Measurements from ENCODE around the gene CLCN2. TPM values are rescaled to one million over a fixed set of nuclear protein-coding genes. Genes with fewer than 3 reads are reported as not detected.

CLCN2 gene
- total RNA-seq, 1 donor from 2014 or later, result 17.8 TPM

DNA sequence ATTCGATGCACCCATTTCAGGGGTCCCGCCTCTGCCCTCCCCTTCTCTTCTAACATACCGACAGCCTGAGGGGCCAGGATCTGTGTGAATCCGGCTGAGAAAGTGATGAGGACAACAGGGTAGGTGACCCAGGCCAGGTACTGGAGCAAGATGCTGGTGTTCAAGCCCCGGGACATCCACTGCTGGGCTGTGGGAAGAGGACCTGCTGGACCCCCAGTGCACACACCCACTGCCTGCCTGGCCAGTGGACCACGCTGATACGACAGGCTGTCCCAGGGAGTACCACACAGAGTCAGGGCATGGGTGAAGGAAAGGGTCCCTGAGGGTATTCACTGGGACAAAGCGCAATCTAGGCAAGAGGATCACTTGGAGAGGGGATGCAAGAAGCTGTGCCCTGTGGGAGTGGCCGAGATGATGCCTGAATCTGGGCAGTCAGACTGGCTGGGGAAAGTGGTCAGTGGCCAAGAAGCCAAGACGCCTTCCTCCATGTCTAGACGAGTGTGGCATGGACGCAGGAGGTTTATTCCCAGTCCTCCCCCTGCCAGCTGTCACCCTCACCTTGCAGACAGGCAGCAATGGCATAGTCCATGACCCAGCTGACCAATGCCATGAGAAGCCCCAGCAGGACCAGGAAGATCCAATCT, 3.2 kb downstream of the CLCN2 start:
- no peak for DNase-seq
- TF ChIP-seq, protein P1, sequence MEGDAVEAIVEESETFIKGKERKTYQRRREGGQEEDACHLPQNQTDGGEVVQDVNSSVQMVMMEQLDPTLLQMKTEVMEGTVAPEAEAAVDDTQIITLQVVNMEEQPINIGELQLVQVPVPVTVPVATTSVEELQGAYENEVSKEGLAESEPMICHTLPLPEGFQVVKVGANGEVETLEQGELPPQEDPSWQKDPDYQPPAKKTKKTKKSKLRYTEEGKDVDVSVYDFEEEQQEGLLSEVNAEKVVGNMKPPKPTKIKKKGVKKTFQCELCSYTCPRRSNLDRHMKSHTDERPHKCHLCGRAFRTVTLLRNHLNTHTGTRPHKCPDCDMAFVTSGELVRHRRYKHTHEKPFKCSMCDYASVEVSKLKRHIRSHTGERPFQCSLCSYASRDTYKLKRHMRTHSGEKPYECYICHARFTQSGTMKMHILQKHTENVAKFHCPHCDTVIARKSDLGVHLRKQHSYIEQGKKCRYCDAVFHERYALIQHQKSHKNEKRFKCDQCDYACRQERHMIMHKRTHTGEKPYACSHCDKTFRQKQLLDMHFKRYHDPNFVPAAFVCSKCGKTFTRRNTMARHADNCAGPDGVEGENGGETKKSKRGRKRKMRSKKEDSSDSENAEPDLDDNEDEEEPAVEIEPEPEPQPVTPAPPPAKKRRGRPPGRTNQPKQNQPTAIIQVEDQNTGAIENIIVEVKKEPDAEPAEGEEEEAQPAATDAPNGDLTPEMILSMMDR (IDR thresholded peaks at IDR 0.05; ENCODE audit: partially characterized antibody, unreplicated experiment), result no peak
- H3K27ac Mint-ChIP-seq (ENCODE audit: unreplicated experiment), result no peak overlapping the region
- no peaks in the 10 kb centered on the region for H3K4me1 Mint-ChIP-seq (ENCODE audit: low read depth, unreplicated experiment)
- peaks cover 8% of the 10 kb centered on the region for H3K9me3 Mint-ChIP-seq (ENCODE audit: unreplicated experiment)
- no peaks in the 10 kb centered on the region for H3K36me3 Mint-ChIP-seq (ENCODE audit: unreplicated experiment)
- no peak overlapping the region for H3K4me3 Mint-ChIP-seq (ENCODE audit: unreplicated experiment)
- peaks cover 17% of the 10 kb centered on the region for H3K27me3 Mint-ChIP-seq (ENCODE audit: unreplicated experiment)

DNA sequence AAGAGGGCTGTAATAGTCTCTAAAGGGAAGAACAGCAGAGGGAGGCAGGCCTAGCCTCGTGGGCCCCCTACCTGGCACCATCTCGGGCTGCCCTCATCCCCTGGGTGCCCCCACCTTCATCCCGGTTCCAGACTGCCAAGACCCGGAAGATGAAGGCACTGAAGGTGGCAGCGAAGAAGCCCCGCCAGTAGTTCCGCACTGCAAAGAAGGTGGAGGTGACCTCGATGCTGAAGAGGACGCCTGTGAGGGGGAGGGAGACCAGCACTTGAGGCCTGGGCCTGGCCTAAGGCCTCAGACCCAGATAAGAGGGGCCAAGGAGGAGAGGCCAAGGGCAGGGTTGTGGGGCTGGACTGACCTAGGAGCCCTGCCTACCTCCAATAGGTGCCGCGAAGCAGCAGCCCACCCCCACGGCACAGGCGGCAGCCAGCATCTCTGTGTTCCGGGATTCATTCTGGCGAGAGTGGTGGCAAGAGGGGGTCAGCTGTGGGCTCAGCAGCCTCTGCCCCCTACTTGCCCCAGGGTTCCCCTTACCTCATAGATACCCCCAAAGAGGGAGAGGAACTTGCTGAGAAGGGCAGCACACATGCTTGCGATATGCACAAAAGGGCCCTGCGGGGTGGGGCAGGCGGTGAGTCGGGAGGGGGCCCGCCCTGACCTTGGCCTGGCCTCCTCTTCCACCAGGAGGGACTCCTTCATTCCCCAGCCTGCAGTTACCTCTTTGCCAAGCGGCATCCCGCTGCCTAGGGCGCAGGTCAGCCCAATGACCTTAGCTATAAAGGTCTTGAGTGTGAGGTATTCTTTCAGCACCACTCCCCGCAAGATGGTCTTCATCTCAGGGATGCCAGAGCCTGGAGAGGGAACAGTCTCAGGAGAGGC, 3.9 kb downstream of the CLCN2 start:
- Mint-ChIP-seq H3K36me3 (ENCODE audit: unreplicated experiment) (no peaks in the 10 kb centered on the region), H3K4me1 (ENCODE audit: low read depth, unreplicated experiment) (no peaks in the 10 kb centered on the region), H3K9me3 (ENCODE audit: unreplicated experiment) (peaks cover 6% of the 10 kb centered on the region), H3K27me3 (ENCODE audit: unreplicated experiment) (peaks cover 17% of the 10 kb centered on the region), H3K4me3 (ENCODE audit: unreplicated experiment) (no peak overlapping the region), H3K27ac (ENCODE audit: unreplicated experiment) (no peak overlapping the region)
- DNase-seq, result no peak
- TF ChIP-seq, protein P1 (IDR thresholded peaks at IDR 0.05; ENCODE audit: partially characterized antibody, unreplicated experiment), result no peak

DNA sequence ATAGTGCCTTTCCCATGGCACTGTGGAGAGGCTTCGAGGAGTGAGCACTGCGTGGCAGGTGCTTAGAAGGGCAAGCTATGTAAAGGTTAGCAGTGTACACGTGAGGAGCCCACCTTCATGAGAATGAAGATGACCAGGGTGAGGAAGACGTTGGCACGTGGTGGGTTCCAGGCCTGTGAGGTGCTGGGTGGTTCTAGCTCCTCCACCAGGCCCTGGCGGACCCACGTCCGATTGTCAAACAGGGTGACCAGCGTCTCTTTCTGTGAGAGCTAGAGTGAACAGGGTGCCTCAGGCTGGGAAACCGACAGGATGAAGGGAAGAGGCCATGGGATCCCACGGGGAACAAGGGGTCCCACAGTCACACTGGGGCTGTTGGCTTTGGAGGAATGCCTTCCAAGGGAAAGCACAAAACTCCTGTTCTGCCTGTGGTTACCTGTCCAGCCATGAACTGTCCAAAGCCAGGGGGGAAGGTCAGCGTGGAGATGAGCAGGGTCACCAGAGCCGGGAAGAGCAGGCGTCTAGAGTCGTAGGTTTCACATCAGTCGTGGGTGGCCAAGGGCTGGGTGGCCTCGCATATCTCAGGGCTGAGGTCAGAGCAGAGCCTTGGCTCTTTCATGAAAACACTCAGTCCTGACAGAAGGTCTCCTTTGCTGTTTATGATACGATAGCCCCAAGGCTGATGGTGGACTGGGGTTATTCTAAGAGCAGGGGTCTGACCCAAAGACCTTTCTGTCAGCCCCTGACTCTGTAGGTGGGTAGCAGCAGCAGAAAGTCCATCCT, 6.0 kb downstream of the CLCN2 start:
- Mint-ChIP-seq H3K27me3 (ENCODE audit: unreplicated experiment) (peaks cover 15% of the 10 kb centered on the region), H3K9me3 (ENCODE audit: unreplicated experiment) (peaks cover 5% of the 10 kb centered on the region), H3K27ac (ENCODE audit: unreplicated experiment) (no peak overlapping the region), H3K4me1 (ENCODE audit: low read depth, unreplicated experiment) (peaks cover 8% of the 10 kb centered on the region), H3K4me3 (ENCODE audit: unreplicated experiment) (no peak overlapping the region), H3K36me3 (ENCODE audit: unreplicated experiment) (no peaks in the 10 kb centered on the region)
- TF ChIP-seq, protein P1 (IDR thresholded peaks at IDR 0.05; ENCODE audit: partially characterized antibody, unreplicated experiment), result no peak
- no peak for DNase-seq

DNA sequence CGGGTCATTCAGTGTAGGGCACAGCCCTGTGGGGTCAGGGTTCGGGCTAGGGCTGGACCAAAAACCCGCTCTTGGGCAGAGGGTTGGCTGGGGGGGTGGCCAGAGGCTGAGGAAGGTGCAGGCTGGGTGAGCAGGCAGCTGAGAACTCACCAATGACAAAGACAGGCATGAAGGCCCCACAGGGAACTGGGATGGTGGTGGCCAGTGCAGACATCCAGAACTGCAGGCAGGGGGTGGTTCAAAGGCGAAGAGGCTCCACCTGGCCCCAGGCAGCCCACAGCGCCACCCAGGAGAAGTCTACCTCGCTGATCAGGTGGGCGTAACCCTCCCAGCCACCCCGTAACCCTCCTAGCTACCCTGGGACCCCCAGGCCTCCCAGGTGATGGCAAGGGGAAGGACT, 6.7 kb downstream of the CLCN2 start:
- H3K36me3 Mint-ChIP-seq (ENCODE audit: unreplicated experiment), result no peaks in the 10 kb centered on the region
- no peak for DNase-seq
- H3K9me3 Mint-ChIP-seq (ENCODE audit: unreplicated experiment), result peaks cover 3% of the 10 kb centered on the region
- no peak overlapping the region for H3K4me3 Mint-ChIP-seq (ENCODE audit: unreplicated experiment)
- peaks cover 11% of the 10 kb centered on the region for H3K27me3 Mint-ChIP-seq (ENCODE audit: unreplicated experiment)
- H3K27ac Mint-ChIP-seq (ENCODE audit: unreplicated experiment), result no peak overlapping the region
- TF ChIP-seq, protein P1 (IDR thresholded peaks at IDR 0.05; ENCODE audit: partially characterized antibody, unreplicated experiment), result no peak
- H3K4me1 Mint-ChIP-seq (ENCODE audit: low read depth, unreplicated experiment), result peaks cover 8% of the 10 kb centered on the region

Data from glutamatergic neuron (in vitro differentiated cells).